Lung (tissue), 12 donors: Measurements from ENCODE around the gene ZNF527. TPM values are rescaled to one million over a fixed set of nuclear protein-coding genes. Genes with fewer than 3 reads are reported as not detected.

Experiments used
- ATAC-seq: fragments of 200-7000 bp; cut with Tn5 transposase; one replicate; pipeline ENCODE4 v1.9.1; 2020; ENCODE audit warnings: moderate number of reproducible peaks; ENCODE audit not compliant: insufficient read depth, low FRiP score
- DNase-seq, 3 donors: peaks; one replicate each; pipeline ENCODE4 v3.0.0-alpha.2; 2013 to 2017
- H3K27ac ChIP-seq, 2 donors: one replicate each; pipeline ENCODE4 v1.5.1; 2013; ENCODE audit warnings: mild to moderate bottlenecking in 2 of 2, moderate library complexity in 2 of 2, control low read depth in 1 of 2, inconsistent platforms in 1 of 2, low read depth in 1 of 2, low read length in 1 of 2
- H3K27me3 ChIP-seq, 3 donors: one replicate each; pipeline ENCODE4 v1.5.1; 2013; ENCODE audit warnings: low read length in 2 of 3; ENCODE audit not compliant: control insufficient read depth in 3 of 3, insufficient read depth in 3 of 3
- H3K36me3 ChIP-seq, 4 donors: one replicate each; pipeline ENCODE4 v1.5.1; 2013; ENCODE audit warnings: low read length in 4 of 4, mild to moderate bottlenecking in 1 of 4, moderate library complexity in 1 of 4; ENCODE audit not compliant: control insufficient read depth in 4 of 4, insufficient read depth in 4 of 4
- H3K4me1 ChIP-seq, 5 donors: one replicate each; pipeline ENCODE4 v1.5.1; 2013; ENCODE audit warnings: low read length in 5 of 5, mild to moderate bottlenecking in 2 of 5, moderate library complexity in 1 of 5; ENCODE audit not compliant: control insufficient read depth in 5 of 5, insufficient read depth in 5 of 5
- H3K4me3 ChIP-seq: one replicate; pipeline ENCODE4 v1.5.1; 2013; ENCODE audit warnings: mild to moderate bottlenecking, control low read depth, moderate library complexity
- H3K9ac ChIP-seq, 2 donors: one replicate each; pipeline ENCODE4 v1.5.1; 2013; ENCODE audit warnings: low read length in 2 of 2, control low read depth in 1 of 2; ENCODE audit not compliant: insufficient read depth in 1 of 2
- H3K9me3 ChIP-seq, 4 donors: one replicate each; pipeline ENCODE4 v1.5.1; 2013; ENCODE audit warnings: low read length in 3 of 4, mild to moderate bottlenecking in 1 of 4, moderate library complexity in 1 of 4; ENCODE audit not compliant: control insufficient read depth in 4 of 4, insufficient read depth in 3 of 4
- WGBS, 2 donors: extraction: QIAGEN DNeasy Blood & Tissue Kit; methylation state at CpG; one replicate each; pipeline ENCODE4 v1.1.7; 2013; 5-methylcytosine and 5-hydroxymethylcytosine counted together
- polyA plus RNA-seq, 2 donors: library from polyadenylated mRNA; stranded (reverse); fragments of 200-250 nt; gene quantifications; one replicate each; pipeline ENCODE4 v1.2.1, GENCODE V29; 2013
- total RNA-seq, 2 donors: library from RNA; depleted of rRNA in 1 of 2; stranded (reverse); fragments of >200 nt in 1 of 2; gene quantifications; one replicate each; pipeline ENCODE4 v1.2.1, GENCODE V29; 2014 to 2021
- TF ChIP-seq, protein P1 (sequence below): IDR thresholded peaks from 2 replicates; pipeline ENCODE4 v1.5.1; 2012; ENCODE audit warnings: mild to moderate bottlenecking; ENCODE audit errors: control extremely low read depth, extremely low read depth
- donor health status: control.
- donor health status: control.
- donor health status: Bipolar disorder and iron deficiency.
- donor health status: healthy.
- donor health status: DM: yes; HTN: yes; CAD: no.

Gene ZNF527
- total and polyA plus RNA-seq, 4 donors: 1.8 to 9.2 (median 3.4) TPM

DNA sequence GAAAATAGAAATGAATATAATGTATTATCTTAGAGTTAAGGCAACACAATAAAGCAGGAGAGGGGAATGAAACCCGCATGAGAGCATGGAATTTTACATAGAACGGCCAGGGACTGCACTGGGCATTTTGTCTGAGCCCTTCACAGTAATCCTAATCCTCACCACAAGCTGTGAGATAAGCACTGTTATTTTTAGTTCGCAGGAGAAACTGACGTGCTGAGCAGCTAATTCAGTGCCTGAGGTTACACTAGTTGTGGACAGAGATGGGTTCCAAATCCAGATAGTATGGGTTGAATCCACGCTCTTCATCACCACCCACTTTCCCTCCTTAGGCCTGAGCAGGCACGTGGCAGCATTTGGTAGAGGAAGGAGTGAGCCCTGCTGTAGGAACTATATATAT lies 24.8 kb upstream of the ZNF527 start:
- no peak for ATAC-seq
- 82 to 87% methylated on average over 6 of the region's 6 CpGs for WGBS, 2 donors

GRCh38 chr19:37348060-37348459 lies 22.8 kb upstream of the ZNF527 start:
- H3K4me1 ChIP-seq: peaks cover 0 to 2% (median 0%) of the 10 kb centered on the region in 5 donors
- H3K27ac ChIP-seq: no peak overlapping the region
- no peak overlapping the region for H3K9ac ChIP-seq
- no peaks in the 10 kb centered on the region for H3K27me3 ChIP-seq
- no peak overlapping the region for H3K4me3 ChIP-seq
- peaks cover 0 to 17% (median 0%) of the 10 kb centered on the region in 4 donors for H3K9me3 ChIP-seq
- peaks cover 11 to 30% (median 17%) of the 10 kb centered on the region in 4 donors for H3K36me3 ChIP-seq
- DNase-seq: no peak
- 92 to 93% methylated on average over 3 of the region's 3 CpGs for WGBS, 2 donors
- no peak for ATAC-seq
- TF ChIP-seq, protein P1, sequence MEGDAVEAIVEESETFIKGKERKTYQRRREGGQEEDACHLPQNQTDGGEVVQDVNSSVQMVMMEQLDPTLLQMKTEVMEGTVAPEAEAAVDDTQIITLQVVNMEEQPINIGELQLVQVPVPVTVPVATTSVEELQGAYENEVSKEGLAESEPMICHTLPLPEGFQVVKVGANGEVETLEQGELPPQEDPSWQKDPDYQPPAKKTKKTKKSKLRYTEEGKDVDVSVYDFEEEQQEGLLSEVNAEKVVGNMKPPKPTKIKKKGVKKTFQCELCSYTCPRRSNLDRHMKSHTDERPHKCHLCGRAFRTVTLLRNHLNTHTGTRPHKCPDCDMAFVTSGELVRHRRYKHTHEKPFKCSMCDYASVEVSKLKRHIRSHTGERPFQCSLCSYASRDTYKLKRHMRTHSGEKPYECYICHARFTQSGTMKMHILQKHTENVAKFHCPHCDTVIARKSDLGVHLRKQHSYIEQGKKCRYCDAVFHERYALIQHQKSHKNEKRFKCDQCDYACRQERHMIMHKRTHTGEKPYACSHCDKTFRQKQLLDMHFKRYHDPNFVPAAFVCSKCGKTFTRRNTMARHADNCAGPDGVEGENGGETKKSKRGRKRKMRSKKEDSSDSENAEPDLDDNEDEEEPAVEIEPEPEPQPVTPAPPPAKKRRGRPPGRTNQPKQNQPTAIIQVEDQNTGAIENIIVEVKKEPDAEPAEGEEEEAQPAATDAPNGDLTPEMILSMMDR: no peak

More for the DNA sequence above, 24.8 kb upstream of the ZNF527 start:
- Histone ChIP-seq H3K9me3 (peaks cover 0 to 17% (median under 1%) of the 10 kb centered on the region in 4 donors), H3K27me3 (no peaks in the 10 kb centered on the region), H3K4me1 (peaks cover 0 to 2% (median 0%) of the 10 kb centered on the region in 5 donors), H3K36me3 (peaks cover 11 to 30% (median 21%) of the 10 kb centered on the region in 4 donors), H3K27ac (no peak overlapping the region), H3K9ac (no peak overlapping the region), H3K4me3 (no peak overlapping the region)
- DNase-seq: no peak
- TF ChIP-seq, protein P1: no peak

GRCh38 chr19:37353968-37354367 lies 16.9 kb upstream of the ZNF527 start:
- Histone ChIP-seq H3K4me1 (no peaks in the 10 kb centered on the region), H3K9ac (no peak overlapping the region), H3K27ac (no peak overlapping the region), H3K27me3 (no peaks in the 10 kb centered on the region), H3K36me3 (peaks cover 7 to 23% (median 16%) of the 10 kb centered on the region in 4 donors), H3K4me3 (no peak overlapping the region), H3K9me3 (peaks cover 0 to 9% (median 6%) of the 10 kb centered on the region in 4 donors)
- ATAC-seq (no peak), DNase-seq (no peak)
- TF ChIP-seq, protein P1: no peak

GRCh38 chr19:37355901-37356300 lies 15.0 kb upstream of the ZNF527 start:
- WGBS, 2 donors: 94 to 100% methylated on average over 4 of the region's 4 CpGs
- ATAC-seq (no peak), DNase-seq (no peak)
- H3K4me1 ChIP-seq: no peaks in the 10 kb centered on the region
- no peak overlapping the region for H3K9ac ChIP-seq
- no peaks in the 10 kb centered on the region for H3K27me3 ChIP-seq
- TF ChIP-seq, protein P1: no peak
- no peak overlapping the region for H3K27ac ChIP-seq
- H3K36me3 ChIP-seq: peaks cover 6 to 21% (median 19%) of the 10 kb centered on the region in 4 donors
- H3K4me3 ChIP-seq: no peak overlapping the region
- peaks cover 0 to 12% (median 6%) of the 10 kb centered on the region in 4 donors for H3K9me3 ChIP-seq
